Neural progenitor cell (in vitro differentiated cells): ENCODE measurements around the gene SNTG2. TPM values are rescaled to one million over a fixed set of nuclear protein-coding genes. Genes with fewer than 3 reads are reported as not detected.

ENCODE experiments used
- DNase-seq: peaks from one replicate; pipeline ENCODE4 v3.0.0-alpha.2; 2016; ENCODE audit warnings: low spot score
- H2AFZ ChIP-seq: fragments of 200-600 bp; sonication (generic); replicated peaks from 2 replicates; pipeline ENCODE4 v1.6.1; 2016; ENCODE audit warnings: antibody characterized with exemption
- H3F3A ChIP-seq: fragments of 200-600 bp; sonication (generic); 2 replicates; pipeline ENCODE4 v1.6.1; 2016; ENCODE audit warnings: antibody characterized with exemption, low read depth
- H3K27ac ChIP-seq: fragments of 200-600 bp; sonication (generic); 2 replicates; pipeline ENCODE4 v1.5.1; 2016; ENCODE audit warnings: mild to moderate bottlenecking
- H3K27me3 ChIP-seq: fragments of 200-600 bp; sonication (generic); 2 replicates; pipeline ENCODE4 v1.6.1; 2016; ENCODE audit warnings: mild to moderate bottlenecking, moderate library complexity
- H3K36me3 ChIP-seq: fragments of 200-600 bp; sonication (generic); 2 replicates; pipeline ENCODE4 v1.5.1; 2016
- H3K4me1 ChIP-seq: fragments of 200-600 bp; sonication (generic); 2 replicates; pipeline ENCODE4 v1.6.1; 2016; ENCODE audit warnings: mixed run types
- H3K4me2 ChIP-seq: fragments of 200-600 bp; sonication (generic); 2 replicates; pipeline ENCODE4 v1.6.1; 2016
- H3K4me3 ChIP-seq: fragments of 200-600 bp; sonication (generic); 2 replicates; pipeline ENCODE4 v1.5.1; 2016
- H3K79me2 ChIP-seq: fragments of 200-600 bp; sonication (generic); 2 replicates; pipeline ENCODE4 v1.6.1; 2016; ENCODE audit warnings: low read depth
- H3K9ac ChIP-seq: fragments of 200-600 bp; sonication (generic); 2 replicates; pipeline ENCODE4 v1.6.1; 2016
- H3K9me3 ChIP-seq: fragments of 200-600 bp; sonication (generic); 2 replicates; pipeline ENCODE4 v1.5.1; 2016; ENCODE audit warnings: low read depth
- H4K20me1 ChIP-seq: fragments of 200-600 bp; sonication (generic); 2 replicates; pipeline ENCODE4 v1.6.1; 2016; ENCODE audit warnings: low read depth
- H3K27ac Mint-ChIP-seq: 3 replicates; pipeline ENCODE4 v1.8.0; 2021; ENCODE audit warnings: mixed read lengths
- H3K27me3 Mint-ChIP-seq: 2 replicates; pipeline ENCODE4 v1.8.0; 2022; ENCODE audit warnings: low read depth, mild to moderate bottlenecking, inconsistent platforms, moderate library complexity, mixed read lengths; ENCODE audit not compliant: insufficient read depth
- H3K36me3 Mint-ChIP-seq: 3 replicates; pipeline ENCODE4 v1.8.0; 2021; ENCODE audit warnings: mixed read lengths
- H3K4me1 Mint-ChIP-seq: 3 replicates; pipeline ENCODE4 v1.8.0; 2021; ENCODE audit warnings: mixed read lengths
- H3K4me3 Mint-ChIP-seq: 3 replicates; pipeline ENCODE4 v1.8.0; 2021; ENCODE audit warnings: mild to moderate bottlenecking, moderate library complexity, mixed read lengths
- H3K9me3 Mint-ChIP-seq: 3 replicates; pipeline ENCODE4 v1.8.0; 2020; ENCODE audit warnings: mixed read lengths
- CTCF ChIP-seq: fragments of 200-600 bp; sonication (generic); IDR thresholded peaks from 2 replicates; pipeline ENCODE4 v1.5.1; 2017; ENCODE audit warnings: antibody characterized with exemption, mild to moderate bottlenecking
- EZH2 ChIP-seq: fragments of 200-600 bp; sonication (generic); IDR thresholded peaks from 2 replicates; pipeline ENCODE4 v1.6.1; 2017; ENCODE audit warnings: antibody characterized with exemption, mild to moderate bottlenecking, moderate library complexity
- EZH2phosphoT487 ChIP-seq: fragments of 200-600 bp; sonication (generic); IDR thresholded peaks from 2 replicates; pipeline ENCODE4 v1.6.1; 2017; ENCODE audit warnings: antibody characterized with exemption
- total RNA-seq: library from RNA; depleted of rRNA; stranded (reverse); fragments of >200 nt; gene quantifications from 2 replicates; pipeline ENCODE4 v1.2.3, GENCODE V29; 2015; ENCODE audit warnings: low replicate concordance

The SNTG2 gene
- total RNA-seq, 1 donor from 2014 or later: 1.1 TPM

- no peak overlapping the region for H3K4me2 ChIP-seq
- H3K27me3 ChIP-seq: no peaks in the 10 kb centered on the region
- H3K27ac ChIP-seq: no peak overlapping the region
- H3K4me1 ChIP-seq: no peaks in the 10 kb centered on the region
- H3K9me3 ChIP-seq: peaks cover 7% of the 10 kb centered on the region
- no peaks in the 10 kb centered on the region for H4K20me1 ChIP-seq
- Mint-ChIP-seq H3K36me3 (peaks cover 4% of the 10 kb centered on the region), H3K27ac (no peak overlapping the region), H3K9me3 (peaks cover 22% of the 10 kb centered on the region), H3K27me3 (peaks cover 10% of the 10 kb centered on the region), H3K4me1 (peaks cover 6% of the 10 kb centered on the region), H3K4me3 (no peak overlapping the region)
- H3K9ac ChIP-seq: no peak overlapping the region
- no peak overlapping the region for H2AFZ ChIP-seq
- DNase-seq: no peak
- TF ChIP-seq CTCF (no peak), EZH2phosphoT487 (no peak), EZH2 (no peak)
- H3F3A ChIP-seq: no peaks in the 10 kb centered on the region
- no peaks in the 10 kb centered on the region for H3K79me2 ChIP-seq
- no peak overlapping the region for H3K4me3 ChIP-seq
- peaks cover 3% of the 10 kb centered on the region for H3K36me3 ChIP-seq
These were observed 402.9 kb downstream of the SNTG2 start for GRCh38 chr2:1353543-1353942.

GRCh38 chr2:1360144-1360543, 409.5 kb downstream of the SNTG2 start:
- H3K9me3 Mint-ChIP-seq: peaks cover 8% of the 10 kb centered on the region
- TF ChIP-seq EZH2phosphoT487: no peak
- TF ChIP-seq EZH2: no peak
- no peak for TF ChIP-seq CTCF
- H3K4me2 ChIP-seq: no peak overlapping the region
- no peak for DNase-seq
- peak overlapping the region; percentile 25 for H3K27ac Mint-ChIP-seq
- no peaks in the 10 kb centered on the region for H3K9me3 ChIP-seq
- no peaks in the 10 kb centered on the region for H3K27me3 ChIP-seq
- no peak overlapping the region for H3K27ac ChIP-seq
- H3F3A ChIP-seq: no peaks in the 10 kb centered on the region
- H3K4me3 Mint-ChIP-seq: no peak overlapping the region
- peaks cover 2% of the 10 kb centered on the region for H3K27me3 Mint-ChIP-seq
- H3K4me3 ChIP-seq: no peak overlapping the region
- H3K4me1 Mint-ChIP-seq: peaks cover 16% of the 10 kb centered on the region
- H3K36me3 Mint-ChIP-seq: peaks cover 2% of the 10 kb centered on the region
- H3K9ac ChIP-seq: no peak overlapping the region
- H3K36me3 ChIP-seq: no peaks in the 10 kb centered on the region
- H3K4me1 ChIP-seq: no peaks in the 10 kb centered on the region
- H2AFZ ChIP-seq: no peak overlapping the region
- no peaks in the 10 kb centered on the region for H3K79me2 ChIP-seq
- H4K20me1 ChIP-seq: no peaks in the 10 kb centered on the region

- Histone ChIP-seq H3K9ac (no peak overlapping the region), H3K9me3 (no peaks in the 10 kb centered on the region), H3K27ac (no peak overlapping the region), H3K27me3 (no peaks in the 10 kb centered on the region), H3K4me3 (no peak overlapping the region), H3K4me1 (peaks cover 5% of the 10 kb centered on the region), H3F3A (no peaks in the 10 kb centered on the region), H3K4me2 (no peak overlapping the region), H3K36me3 (no peaks in the 10 kb centered on the region), H2AFZ (no peak overlapping the region), H3K79me2 (no peaks in the 10 kb centered on the region), H4K20me1 (no peaks in the 10 kb centered on the region)
- H3K36me3 Mint-ChIP-seq: peaks cover 2% of the 10 kb centered on the region
- peak overlapping the region; percentile 25 for H3K27ac Mint-ChIP-seq
- H3K9me3 Mint-ChIP-seq: peaks cover 8% of the 10 kb centered on the region
- no peak overlapping the region for H3K4me3 Mint-ChIP-seq
- DNase-seq: no peak
- peaks cover 2% of the 10 kb centered on the region for H3K27me3 Mint-ChIP-seq
- no peak for TF ChIP-seq EZH2phosphoT487
- no peak for TF ChIP-seq EZH2
- TF ChIP-seq CTCF: no peak
- H3K4me1 Mint-ChIP-seq: peaks cover 21% of the 10 kb centered on the region
These were observed 410.1 kb downstream of the SNTG2 start for GRCh38 chr2:1360557-1361250.
